H1 (cell line): ENCODE results near the gene SLC34A1. TPM values are rescaled to one million over a fixed set of nuclear protein-coding genes. Genes with fewer than 3 reads are reported as not detected.

ENCODE experiments used
- ATF3 ChIP-seq: IDR thresholded peaks from 2 replicates; pipeline ENCODE4 v1.6.1; 2011; ENCODE audit warnings: low read depth, mild to moderate bottlenecking, low read length; ENCODE audit not compliant: insufficient read depth
- BRCA1 ChIP-seq: IDR thresholded peaks from 2 replicates; pipeline ENCODE4 v1.6.1; 2012; ENCODE audit warnings: low read depth, low read length, improper control_type of control experiment
- CTCF ChIP-seq, 3 experiments: IDR thresholded peaks; 1 replicate in 2 of 3; 2 replicates in 1 of 3; pipeline versions ENCODE4 v1.5.1 to v1.6.1; 2011; ENCODE audit warnings: low read length in 3 of 3, mild to moderate bottlenecking in 3 of 3, inconsistent platforms in 2 of 3, low read depth in 1 of 3, moderate library complexity in 1 of 3; ENCODE audit not compliant: insufficient read depth in 1 of 3; ENCODE audit errors: control extremely low read depth in 1 of 3
- EZH2 ChIP-seq: fragments of 200-600 bp; sonication (generic); IDR thresholded peaks from 2 replicates; pipeline ENCODE4 v1.7.1; 2012; ENCODE audit warnings: low read depth, mild to moderate bottlenecking, moderate library complexity, low read length, inconsistent platforms; ENCODE audit not compliant: severe bottlenecking
- HDAC6 ChIP-seq: IDR thresholded peaks from one replicate; pipeline ENCODE4 v1.7.1; 2012; ENCODE audit warnings: low read depth, mild to moderate bottlenecking, inconsistent platforms, low read length, moderate library complexity
- RBBP5 ChIP-seq: IDR thresholded peaks from 2 replicates; pipeline ENCODE4 v1.7.1; 2012; ENCODE audit warnings: low read depth, mild to moderate bottlenecking, inconsistent platforms, low read length, moderate library complexity, borderline replicate concordance
- SP2 ChIP-seq: IDR thresholded peaks from 2 replicates; pipeline ENCODE4 v1.6.1; 2012; ENCODE audit warnings: mild to moderate bottlenecking, low read length, inconsistent platforms
- TAF1 ChIP-seq: IDR thresholded peaks from 2 replicates; pipeline ENCODE4 v1.6.1; 2011; ENCODE audit warnings: mild to moderate bottlenecking, low read depth, low read length
- polyA plus RNA-seq, 7 experiments: library from polyadenylated mRNA; depleted of rRNA in 3 of 7; stranded (reverse) in 5 of 7; unstranded in 2 of 7; fragments of >200 nt in 5 of 7; fragments of 200-250 nt in 2 of 7; gene quantifications; 1 replicate in 5 of 7; 2 replicates in 1 of 7; 4 replicates in 1 of 7; pipeline versions ENCODE4 v1.2.1 to v1.2.3, GENCODE V29; 2011 to 2013; ENCODE audit warnings: missing spikeins in 2 of 7, mixed read lengths in 2 of 7
- total RNA-seq: library from RNA; stranded (reverse); fragmentation: NEBNext Ultra II Directional; extraction: Animal tissue kit (Norgen Biotek cat#: 25700); gene quantifications from 2 replicates; pipeline ENCODE4 v1.2.1, GENCODE V29; 2021

SLC34A1 gene
- total and polyA plus RNA-seq, 2 of the 8 experiments (the other 6 are each of a cell fraction or from before 2014, with no cell fraction given), result not detected

GRCh38 chr5:177403102-177403791 lies 19.0 kb downstream of the SLC34A1 start (continued):
- no peak for TF ChIP-seq ATF3
- TF ChIP-seq BRCA1, result no peak
- 0 out of 2 replicates have a peak, but pooled peaks have one; percentile 21 for TF ChIP-seq RBBP5
- no peak for TF ChIP-seq TAF1
- TF ChIP-seq HDAC6, result no peak
- TF ChIP-seq CTCF (IDR thresholded peaks at IDR 0.05; ENCODE audit: control extremely low read depth in 1 of 3, insufficient read depth in 1 of 3, low read depth in 1 of 3, low read length in 3 of 3), result peak in 1 of 3 experiments; percentile 3; a peak in 1 of 4 replicates
- TF ChIP-seq EZH2, result peak; percentile 55
- no peak for TF ChIP-seq SP2
